Transverse colon (tissue), 4 donors: ENCODE measurements around the gene ANTKMT.

Experiments
- EP300 ChIP-seq: sonication (generic); formaldehyde crosslinking; IDR thresholded peaks from one replicate; pipeline ENCODE4 v1.6.1; 2017; ENCODE audit warnings: antibody characterized with exemption, low read depth
- POLR2A ChIP-seq: fragments of 450-650 bp; IDR thresholded peaks from one replicate; pipeline ENCODE4 v1.6.1; 2016; ENCODE audit warnings: antibody characterized with exemption, mild to moderate bottlenecking, moderate library complexity
- POLR2AphosphoS5 ChIP-seq, 3 donors: sonication (generic); formaldehyde crosslinking; IDR thresholded peaks; one replicate each; pipeline ENCODE4 v1.6.1; 2016; ENCODE audit warnings: antibody characterized with exemption in 3 of 3
- TF ChIP-seq, protein P1 (sequence below), 5 experiments: fragments of 200-600 bp in 3 of 5; fragments of 450-650 bp in 2 of 5; sonication (generic) in 3 of 5; IDR thresholded peaks; 1 replicate in 2 of 5; 2 replicates in 3 of 5; pipeline ENCODE4 v1.5.1; 2016 to 2017; ENCODE audit warnings: antibody characterized with exemption in 5 of 5, inconsistent platforms in 3 of 5, mild to moderate bottlenecking in 2 of 5, moderate library complexity in 1 of 5

DNA sequence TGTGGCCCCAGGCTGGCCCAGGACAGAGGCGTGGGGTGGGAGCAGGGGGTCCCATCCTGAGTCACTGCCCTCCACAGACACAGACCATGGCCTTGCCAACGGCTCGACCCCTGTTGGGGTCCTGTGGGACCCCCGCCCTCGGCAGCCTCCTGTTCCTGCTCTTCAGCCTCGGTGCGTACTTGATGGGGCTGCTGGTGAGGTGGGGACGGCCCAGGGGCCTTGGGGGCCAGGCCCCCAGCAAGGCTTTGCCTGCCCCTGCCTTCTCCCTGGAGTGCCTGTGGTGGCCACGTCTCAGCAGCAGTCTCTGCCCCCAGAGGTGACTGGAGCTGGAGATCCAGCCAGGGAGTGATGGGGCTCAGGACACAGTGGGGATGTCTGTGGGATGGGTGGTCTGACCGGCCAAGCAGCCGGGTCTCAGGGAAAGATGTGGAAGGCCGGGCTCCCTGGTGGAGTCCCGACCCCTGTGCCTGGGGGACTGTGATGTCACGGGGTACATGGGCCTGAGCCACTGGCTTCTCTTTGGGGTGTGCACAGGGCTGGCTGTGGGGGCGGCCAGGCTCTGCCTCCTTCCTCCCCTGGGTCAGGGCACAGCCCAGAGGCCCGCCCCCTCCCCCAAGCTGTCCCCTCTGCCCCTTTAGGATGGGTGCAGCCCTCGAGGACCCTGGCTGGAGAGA, 41.8 kb downstream of the ANTKMT start:
- TF ChIP-seq POLR2A (no peak), EP300 (no peak), POLR2AphosphoS5 (IDR thresholded peaks at IDR 0.05) (no peak)
- TF ChIP-seq, protein P1, sequence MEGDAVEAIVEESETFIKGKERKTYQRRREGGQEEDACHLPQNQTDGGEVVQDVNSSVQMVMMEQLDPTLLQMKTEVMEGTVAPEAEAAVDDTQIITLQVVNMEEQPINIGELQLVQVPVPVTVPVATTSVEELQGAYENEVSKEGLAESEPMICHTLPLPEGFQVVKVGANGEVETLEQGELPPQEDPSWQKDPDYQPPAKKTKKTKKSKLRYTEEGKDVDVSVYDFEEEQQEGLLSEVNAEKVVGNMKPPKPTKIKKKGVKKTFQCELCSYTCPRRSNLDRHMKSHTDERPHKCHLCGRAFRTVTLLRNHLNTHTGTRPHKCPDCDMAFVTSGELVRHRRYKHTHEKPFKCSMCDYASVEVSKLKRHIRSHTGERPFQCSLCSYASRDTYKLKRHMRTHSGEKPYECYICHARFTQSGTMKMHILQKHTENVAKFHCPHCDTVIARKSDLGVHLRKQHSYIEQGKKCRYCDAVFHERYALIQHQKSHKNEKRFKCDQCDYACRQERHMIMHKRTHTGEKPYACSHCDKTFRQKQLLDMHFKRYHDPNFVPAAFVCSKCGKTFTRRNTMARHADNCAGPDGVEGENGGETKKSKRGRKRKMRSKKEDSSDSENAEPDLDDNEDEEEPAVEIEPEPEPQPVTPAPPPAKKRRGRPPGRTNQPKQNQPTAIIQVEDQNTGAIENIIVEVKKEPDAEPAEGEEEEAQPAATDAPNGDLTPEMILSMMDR (IDR thresholded peaks at IDR 0.05) = no peak
